Astrocyte of the cerebellum (primary cell): ENCODE data around the gene GPD1.

Source experiments
- DNase-seq: peaks from one replicate; pipeline ENCODE4 v3.0.0-alpha.2; 2011; ENCODE audit warnings: low read depth
- H3K4me3 ChIP-seq: 2 replicates; pipeline ENCODE4 v1.5.1; 2011; ENCODE audit warnings: mild to moderate bottlenecking, low read depth, low read length, moderate library complexity
- CTCF ChIP-seq: IDR thresholded peaks from 2 replicates; pipeline ENCODE4 v1.5.1; 2012; ENCODE audit warnings: low read length, low read depth, moderate library complexity, mild to moderate bottlenecking; ENCODE audit errors: missing control alignments
- in situ Hi-C: cut with HindIII; loops from 2 replicates; pipeline ENCODE4 v1.10.0; 2017; ENCODE audit warnings: low sequenced_read_pairs

Gene GPD1

GRCh38 chr12:50086148-50086547 is 17.7 kb upstream of the GPD1 start:
- DNase-seq = no peak
- in situ Hi-C loops = no loop called here

GRCh38 chr12:50087151-50087550 is 16.7 kb upstream of the GPD1 start:
- DNase-seq = no peak
- H3K4me3 ChIP-seq = no peak overlapping the region
- in situ Hi-C loops = no loop called here
- TF ChIP-seq CTCF = no peak

More at GRCh38 chr12:50086148-50086547, 17.7 kb upstream of the GPD1 start:
- peak overlapping the region; percentile 55 for H3K4me3 ChIP-seq
- TF ChIP-seq CTCF = no peak

GRCh38 chr12:50087995-50088394 is 15.8 kb upstream of the GPD1 start:
- DNase-seq = no peak
- in situ Hi-C loops = no loop called here
- H3K4me3 ChIP-seq = no peak overlapping the region
- TF ChIP-seq CTCF = no peak

GRCh38 chr12:50088577-50089335 is 15.1 kb upstream of the GPD1 start:
- no peak overlapping the region for H3K4me3 ChIP-seq
- in situ Hi-C loops = no loop called here
- no peak for DNase-seq
- TF ChIP-seq CTCF = peak; percentile 88

- no peak overlapping the region for H3K4me3 ChIP-seq
- DNase-seq = no peak
- in situ Hi-C loops = no loop called here
- TF ChIP-seq CTCF = no peak
These were observed 14.1 kb upstream of the GPD1 start for GRCh38 chr12:50089730-50090129.

GRCh38 chr12:50090391-50090790 is 13.4 kb upstream of the GPD1 start:
- DNase-seq = no peak
- TF ChIP-seq CTCF = no peak
- no peak overlapping the region for H3K4me3 ChIP-seq
- in situ Hi-C loops = no loop called here

- H3K4me3 ChIP-seq = no peak overlapping the region
- DNase-seq = no peak
- in situ Hi-C loops = no loop called here
- no peak for TF ChIP-seq CTCF
These were observed 5.9 kb upstream of the GPD1 start for GRCh38 chr12:50097952-50098351.
